ENCODE data around the gene ITPR1.

The ITPR1 gene

DNA sequence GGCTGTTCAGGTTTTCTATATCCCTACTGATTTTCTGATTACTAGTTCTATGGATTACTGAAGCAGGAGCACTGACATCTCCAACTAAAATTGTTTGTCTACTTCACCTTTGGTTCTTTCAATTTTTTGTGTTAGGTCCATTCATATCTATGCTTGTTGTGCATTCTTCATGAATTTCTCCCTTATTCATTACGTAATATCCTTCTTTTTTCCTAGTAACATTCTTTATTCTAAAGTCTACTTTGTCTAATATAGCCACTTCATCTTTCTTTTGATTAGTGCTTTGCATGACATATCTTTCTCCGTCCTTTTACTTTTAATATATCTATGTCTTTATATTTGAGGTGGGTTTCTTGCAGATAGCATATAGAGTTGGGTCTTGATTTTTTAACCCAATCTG is 369.8 kb downstream of the ITPR1 start:
- no peak overlapping the region for H3K4me2 ChIP-seq (ENCODE audit: low read length)
- no peak overlapping the region for H4K8ac ChIP-seq (ENCODE audit: low read depth, low read length)
- no peak overlapping the region for H4K5ac ChIP-seq (ENCODE audit: low read length)
- H3K79me1 ChIP-seq (ENCODE audit: low read length), result no peaks in the 10 kb centered on the region
- H2BK120ac ChIP-seq (ENCODE audit: low read depth, low read length), result no peak overlapping the region
- H3K23ac ChIP-seq (ENCODE audit: low read length), result no peak overlapping the region
- H3K4me1 ChIP-seq (ENCODE audit: control insufficient read depth, low read depth, low read length), result peaks cover 2% of the 10 kb centered on the region
- H3K36me3 ChIP-seq (ENCODE audit: control insufficient read depth, insufficient read depth, low read length), result no peaks in the 10 kb centered on the region
- H3K27ac ChIP-seq (ENCODE audit: low read depth, low read length), result no peak overlapping the region
- no peak overlapping the region for H3K4me3 ChIP-seq (ENCODE audit: low read length)
- no peak overlapping the region for H3K56ac ChIP-seq (ENCODE audit: low read length)
- H2BK15ac ChIP-seq (replicated peaks; ENCODE audit: low read depth), result no peak overlapping the region
- no peaks in the 10 kb centered on the region for H3K79me2 ChIP-seq (ENCODE audit: control insufficient read depth, insufficient read depth, low read length)
- H2BK5ac ChIP-seq (ENCODE audit: low read length), result no peak overlapping the region
- no peak for DNase-seq
- no peak overlapping the region for H3K9ac ChIP-seq (ENCODE audit: low read length)
- no CpG with 5 or more reads among the region's 2 CpGs for WGBS (ENCODE audit: extremely low coverage, insufficient coverage, low lambda C conversion rate)
- no peak overlapping the region for H3K18ac ChIP-seq (ENCODE audit: low read length)
- H3K4ac ChIP-seq (ENCODE audit: low read depth, low read length), result no peak overlapping the region
- no peak overlapping the region for H2AK5ac ChIP-seq (ENCODE audit: low read length)
- H3K27me3 ChIP-seq (ENCODE audit: insufficient read depth, low read length, poor library complexity), result no peaks in the 10 kb centered on the region

DNA sequence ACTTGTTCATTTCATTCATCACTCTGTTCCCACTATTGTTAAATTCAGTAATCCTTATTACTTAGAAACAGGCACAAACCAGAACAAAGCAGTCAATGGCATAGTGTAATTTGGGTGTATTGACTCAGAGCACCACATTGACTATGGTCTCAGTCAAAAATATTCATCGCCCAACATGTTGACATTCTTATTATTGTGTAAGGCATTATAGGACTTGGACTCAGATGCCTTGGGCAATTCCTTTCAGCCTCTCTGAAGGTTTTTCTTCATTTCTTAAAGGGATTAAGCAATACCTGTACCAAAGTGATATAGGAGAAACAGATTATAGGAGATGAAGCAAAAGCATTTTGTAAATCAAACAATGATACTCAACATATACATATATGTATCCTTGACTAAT is 371.4 kb downstream of the ITPR1 start:
- no peaks in the 10 kb centered on the region for H3K79me1 ChIP-seq (ENCODE audit: low read length)
- peaks cover 6% of the 10 kb centered on the region for H3K4me1 ChIP-seq (ENCODE audit: control insufficient read depth, low read depth, low read length)
- H3K4me3 ChIP-seq (ENCODE audit: low read length), result no peak overlapping the region
- H4K5ac ChIP-seq (ENCODE audit: low read length), result no peak overlapping the region
- no peak overlapping the region for H3K9ac ChIP-seq (ENCODE audit: low read length)
- no peak overlapping the region for H3K4me2 ChIP-seq (ENCODE audit: low read length)
- H3K23ac ChIP-seq (ENCODE audit: low read length), result no peak overlapping the region
- no peak for DNase-seq
- no peak overlapping the region for H3K56ac ChIP-seq (ENCODE audit: low read length)
- no peaks in the 10 kb centered on the region for H3K79me2 ChIP-seq (ENCODE audit: control insufficient read depth, insufficient read depth, low read length)
- H3K36me3 ChIP-seq (ENCODE audit: control insufficient read depth, insufficient read depth, low read length), result no peaks in the 10 kb centered on the region
- no peak overlapping the region for H2BK5ac ChIP-seq (ENCODE audit: low read length)
- no CpG with 5 or more reads among the region's 1 CpG for WGBS (ENCODE audit: extremely low coverage, insufficient coverage, low lambda C conversion rate)
- H3K27me3 ChIP-seq (ENCODE audit: insufficient read depth, low read length, poor library complexity), result no peaks in the 10 kb centered on the region
- H2AK5ac ChIP-seq (ENCODE audit: low read length), result no peak overlapping the region
- no peak overlapping the region for H3K27ac ChIP-seq (ENCODE audit: low read depth, low read length)
- H4K8ac ChIP-seq (ENCODE audit: low read depth, low read length), result no peak overlapping the region
- H3K18ac ChIP-seq (ENCODE audit: low read length), result no peak overlapping the region
- H2BK120ac ChIP-seq (ENCODE audit: low read depth, low read length), result no peak overlapping the region
- H3K4ac ChIP-seq (ENCODE audit: low read depth, low read length), result no peak overlapping the region
- no peak overlapping the region for H2BK15ac ChIP-seq (replicated peaks; ENCODE audit: low read depth)

DNA sequence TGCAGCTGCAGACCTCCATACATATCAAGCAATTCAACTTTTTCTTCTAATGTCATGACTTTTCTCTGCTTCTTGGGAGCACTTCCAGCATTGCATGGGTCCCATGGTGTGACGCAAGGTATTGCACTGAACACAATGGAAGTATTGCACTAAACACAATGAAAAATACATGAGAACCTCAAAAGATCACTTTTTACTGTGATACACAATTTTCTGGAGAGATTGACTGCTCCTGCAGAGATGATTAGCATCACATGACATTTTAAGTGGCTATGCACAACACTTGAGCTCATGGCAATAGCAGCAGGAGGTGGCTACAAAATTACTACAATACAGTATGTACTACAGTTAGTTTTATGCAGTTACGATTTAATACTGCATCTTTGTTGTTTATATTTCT is 372.6 kb downstream of the ITPR1 start:
- no peak overlapping the region for H3K23ac ChIP-seq (ENCODE audit: low read length)

DNA sequence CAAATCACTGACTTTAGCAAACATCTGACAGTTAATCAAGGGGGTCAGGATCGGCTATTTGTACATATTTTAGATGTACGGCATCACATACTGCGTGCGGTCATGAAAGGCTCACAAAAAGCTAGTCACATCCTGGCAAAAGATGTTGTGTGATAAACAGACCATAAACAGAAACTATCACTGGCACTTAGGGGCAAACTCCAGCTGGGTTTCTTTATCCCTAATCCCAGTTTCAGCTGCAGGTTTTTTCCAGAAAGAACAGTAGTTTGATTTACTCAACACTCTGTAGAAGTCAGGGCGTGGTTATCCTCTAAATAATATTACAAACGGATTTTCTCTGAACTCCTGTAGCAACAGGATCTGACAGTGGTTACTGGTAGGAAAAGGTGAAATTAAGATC is 373.7 kb downstream of the ITPR1 start:
- Histone ChIP-seq H3K27ac (ENCODE audit: low read depth, low read length) (no peak overlapping the region), H2BK5ac (ENCODE audit: low read length) (no peak overlapping the region), H3K9ac (ENCODE audit: low read length) (no peak overlapping the region), H3K18ac (ENCODE audit: low read length) (no peak overlapping the region), H2BK15ac (replicated peaks; ENCODE audit: low read depth) (no peak overlapping the region), H2BK120ac (ENCODE audit: low read depth, low read length) (no peak overlapping the region), H3K4me3 (ENCODE audit: low read length) (no peak overlapping the region), H3K4me2 (ENCODE audit: low read length) (no peak overlapping the region), H3K36me3 (ENCODE audit: control insufficient read depth, insufficient read depth, low read length) (no peaks in the 10 kb centered on the region), H3K27me3 (ENCODE audit: insufficient read depth, low read length, poor library complexity) (no peaks in the 10 kb centered on the region), H4K5ac (ENCODE audit: low read length) (no peak overlapping the region), H2AK5ac (ENCODE audit: low read length) (no peak overlapping the region), H3K79me2 (ENCODE audit: control insufficient read depth, insufficient read depth, low read length) (no peaks in the 10 kb centered on the region), H3K4me1 (ENCODE audit: control insufficient read depth, low read depth, low read length) (peaks cover 6% of the 10 kb centered on the region), H4K8ac (ENCODE audit: low read depth, low read length) (no peak overlapping the region), H3K23ac (ENCODE audit: low read length) (no peak overlapping the region), H3K79me1 (ENCODE audit: low read length) (no peaks in the 10 kb centered on the region), H3K4ac (ENCODE audit: low read depth, low read length) (no peak overlapping the region), H3K56ac (ENCODE audit: low read length) (no peak overlapping the region)
- WGBS (ENCODE audit: extremely low coverage, insufficient coverage, low lambda C conversion rate), result no CpG with 5 or more reads among the region's 6 CpGs
- DNase-seq, result no peak

More for the DNA sequence above, 372.6 kb downstream of the ITPR1 start:
- Histone ChIP-seq H3K36me3 (ENCODE audit: control insufficient read depth, insufficient read depth, low read length) (no peaks in the 10 kb centered on the region), H3K27ac (ENCODE audit: low read depth, low read length) (no peak overlapping the region), H3K9ac (ENCODE audit: low read length) (no peak overlapping the region), H2BK15ac (replicated peaks; ENCODE audit: low read depth) (no peak overlapping the region), H3K4ac (ENCODE audit: low read depth, low read length) (no peak overlapping the region), H3K4me3 (ENCODE audit: low read length) (no peak overlapping the region), H3K56ac (ENCODE audit: low read length) (no peak overlapping the region), H4K5ac (ENCODE audit: low read length) (no peak overlapping the region), H3K79me1 (ENCODE audit: low read length) (no peaks in the 10 kb centered on the region), H3K4me2 (ENCODE audit: low read length) (no peak overlapping the region), H2BK5ac (ENCODE audit: low read length) (no peak overlapping the region), H2BK120ac (ENCODE audit: low read depth, low read length) (no peak overlapping the region), H2AK5ac (ENCODE audit: low read length) (no peak overlapping the region), H3K18ac (ENCODE audit: low read length) (no peak overlapping the region), H3K27me3 (ENCODE audit: insufficient read depth, low read length, poor library complexity) (no peaks in the 10 kb centered on the region), H3K4me1 (ENCODE audit: control insufficient read depth, low read depth, low read length) (peaks cover 6% of the 10 kb centered on the region), H3K79me2 (ENCODE audit: control insufficient read depth, insufficient read depth, low read length) (no peaks in the 10 kb centered on the region), H4K8ac (ENCODE audit: low read depth, low read length) (no peak overlapping the region)
- no CpG with 5 or more reads among the region's 2 CpGs for WGBS (ENCODE audit: extremely low coverage, insufficient coverage, low lambda C conversion rate)
- DNase-seq, result no peak

DNA sequence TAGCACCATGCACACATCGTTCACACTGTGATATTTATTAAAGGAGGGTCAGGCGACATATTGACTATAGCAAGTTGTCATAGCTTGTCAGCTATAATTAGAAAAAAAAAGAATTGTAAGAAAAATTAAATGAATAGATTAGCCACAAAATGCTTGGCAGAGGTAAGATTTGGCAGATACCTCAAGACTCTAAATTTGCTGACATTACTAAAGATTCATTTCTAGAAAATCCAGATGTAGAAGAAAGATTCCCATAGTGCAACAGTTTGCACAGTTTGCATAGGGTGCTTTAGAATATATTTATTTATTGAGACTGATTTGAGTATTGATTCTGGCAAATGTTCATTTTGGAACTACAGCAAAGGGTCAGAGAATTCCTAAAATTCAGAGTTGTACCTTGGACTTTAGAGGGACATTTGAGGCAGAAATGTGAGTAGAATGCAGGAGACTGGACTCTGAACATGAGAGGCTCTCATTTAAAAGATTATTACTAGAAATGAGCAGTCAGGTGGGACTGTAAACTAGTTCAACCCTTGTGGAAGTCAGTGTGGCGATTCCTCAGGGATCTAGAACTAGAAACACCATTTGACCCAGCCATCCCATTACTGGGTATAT is 384.1 kb downstream of the ITPR1 start:
- H2AK5ac ChIP-seq (ENCODE audit: low read length), result no peak overlapping the region
- no peak overlapping the region for H3K56ac ChIP-seq (ENCODE audit: low read length)
- H3K4me3 ChIP-seq (ENCODE audit: low read length), result no peak overlapping the region
- no peak for DNase-seq
- no peaks in the 10 kb centered on the region for H3K27me3 ChIP-seq (ENCODE audit: insufficient read depth, low read length, poor library complexity)
- no peak overlapping the region for H3K23ac ChIP-seq (ENCODE audit: low read length)
- H3K4me1 ChIP-seq (ENCODE audit: control insufficient read depth, low read depth, low read length), result no peaks in the 10 kb centered on the region
- H2BK120ac ChIP-seq (ENCODE audit: low read depth, low read length), result no peak overlapping the region
- no peak overlapping the region for H2BK5ac ChIP-seq (ENCODE audit: low read length)
- H3K9ac ChIP-seq (ENCODE audit: low read length), result no peak overlapping the region
- no peak overlapping the region for H2BK15ac ChIP-seq (replicated peaks; ENCODE audit: low read depth)
- H3K18ac ChIP-seq (ENCODE audit: low read length), result no peak overlapping the region
- H3K36me3 ChIP-seq (ENCODE audit: control insufficient read depth, insufficient read depth, low read length), result no peaks in the 10 kb centered on the region
- no peak overlapping the region for H4K5ac ChIP-seq (ENCODE audit: low read length)
- H3K27ac ChIP-seq (ENCODE audit: low read depth, low read length), result no peak overlapping the region
- H3K79me2 ChIP-seq (ENCODE audit: control insufficient read depth, insufficient read depth, low read length), result no peaks in the 10 kb centered on the region
- H4K8ac ChIP-seq (ENCODE audit: low read depth, low read length), result no peak overlapping the region
- no peaks in the 10 kb centered on the region for H3K79me1 ChIP-seq (ENCODE audit: low read length)
- H3K4me2 ChIP-seq (ENCODE audit: low read length), result no peak overlapping the region
- no peak overlapping the region for H3K4ac ChIP-seq (ENCODE audit: low read depth, low read length)
- no CpG with 5 or more reads among the region's 3 CpGs for WGBS (ENCODE audit: extremely low coverage, insufficient coverage, low lambda C conversion rate)

DNA sequence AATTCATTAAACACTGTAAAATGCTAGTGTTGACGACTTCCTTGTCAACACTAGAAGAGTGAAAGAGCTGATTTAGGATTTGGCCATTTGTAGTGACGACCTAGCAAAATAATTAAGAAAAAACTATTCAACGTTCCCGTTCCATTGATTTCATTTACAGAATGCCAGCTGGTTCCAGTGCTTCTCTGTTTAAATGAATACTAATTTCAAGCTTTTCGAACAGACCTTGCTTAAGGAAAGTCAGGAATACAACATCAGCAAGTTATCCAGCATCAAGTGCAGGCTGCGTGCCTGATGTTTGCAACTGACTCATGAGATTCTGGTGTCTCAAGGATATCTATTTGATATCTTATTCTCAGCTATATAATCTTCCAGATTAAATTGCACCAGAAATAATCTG is 387.7 kb downstream of the ITPR1 start:
- Histone ChIP-seq H3K79me2 (ENCODE audit: control insufficient read depth, insufficient read depth, low read length) (no peaks in the 10 kb centered on the region), H4K8ac (ENCODE audit: low read depth, low read length) (no peak overlapping the region), H2BK120ac (ENCODE audit: low read depth, low read length) (no peak overlapping the region), H2BK15ac (replicated peaks; ENCODE audit: low read depth) (no peak overlapping the region), H3K4me2 (ENCODE audit: low read length) (no peak overlapping the region), H3K4me1 (ENCODE audit: control insufficient read depth, low read depth, low read length) (peaks cover 2% of the 10 kb centered on the region), H2AK5ac (ENCODE audit: low read length) (no peak overlapping the region), H3K27ac (ENCODE audit: low read depth, low read length) (no peak overlapping the region), H3K4ac (ENCODE audit: low read depth, low read length) (no peak overlapping the region), H3K79me1 (ENCODE audit: low read length) (no peaks in the 10 kb centered on the region), H4K5ac (ENCODE audit: low read length) (no peak overlapping the region), H3K9ac (ENCODE audit: low read length) (no peak overlapping the region), H3K27me3 (ENCODE audit: insufficient read depth, low read length, poor library complexity) (no peaks in the 10 kb centered on the region), H3K23ac (ENCODE audit: low read length) (no peak overlapping the region), H3K18ac (ENCODE audit: low read length) (no peak overlapping the region), H3K36me3 (ENCODE audit: control insufficient read depth, insufficient read depth, low read length) (no peaks in the 10 kb centered on the region), H2BK5ac (ENCODE audit: low read length) (no peak overlapping the region), H3K4me3 (ENCODE audit: low read length) (no peak overlapping the region), H3K56ac (ENCODE audit: low read length) (no peak overlapping the region)
- no CpG with 5 or more reads among the region's 6 CpGs for WGBS (ENCODE audit: extremely low coverage, insufficient coverage, low lambda C conversion rate)
- DNase-seq, result no peak
